Dedifferentiated amniotic fluid mesenchymal stem cell (primary cell): ENCODE measurements around the gene RRH.
A peak's percentile ranks its signal among the peaks of the same experiment; 100 is the strongest.
"Not testable (repeated sequence)": the region's sequence is repeated elsewhere in the genome, so short reads cannot be mapped to it uniquely, and the experiment has no call there.

Experiments used
- DNase-seq: peaks from one replicate; pipeline ENCODE4 v3.0.0-alpha.2; 2016; ENCODE audit errors: extremely low spot score

Gene RRH

DNA sequence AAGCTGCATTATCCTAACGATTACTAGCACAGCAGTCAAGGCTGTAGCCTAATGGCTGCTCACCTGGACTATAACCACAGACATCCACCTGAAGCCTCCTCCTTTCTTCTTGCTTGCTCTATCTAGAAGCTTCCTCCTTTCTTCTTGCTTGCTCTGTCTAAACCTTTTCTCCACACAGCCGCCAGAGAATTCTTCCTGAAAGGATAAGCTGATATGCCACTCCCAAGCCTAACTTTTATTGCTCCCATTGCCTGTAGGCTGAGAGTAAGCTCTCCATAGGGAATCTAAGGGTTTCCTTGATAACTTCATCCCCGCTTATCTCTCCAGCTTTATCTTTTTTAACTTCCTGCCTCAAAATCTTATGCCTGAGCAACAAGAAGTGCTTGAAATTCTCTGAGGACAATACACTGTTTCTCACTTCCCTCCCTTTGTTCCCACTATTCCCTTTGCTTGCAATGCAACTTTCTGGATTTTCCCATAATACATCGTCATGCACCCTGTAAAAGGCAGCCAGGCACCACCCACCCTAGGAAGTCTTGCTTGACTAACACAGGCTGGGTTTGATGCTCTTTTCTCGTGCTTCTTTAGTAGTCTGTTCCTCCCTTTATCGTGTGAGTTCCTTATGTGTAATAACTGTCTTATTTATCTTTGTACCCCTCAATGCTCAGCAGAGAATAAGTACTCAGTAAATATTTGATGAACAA, 18.8 kb downstream of the RRH start:
- DNase-seq = no peak

GRCh38 chr4:109847896-109848442, 20.2 kb downstream of the RRH start, which contains the start of gene LRIT3:
Gene LRIT3, plus strand, starts transcription at chr4:109848107. Its CDS starts 95 bp downstream, at chr4:109848202.
- no peak for DNase-seq

GRCh38 chr4:109848501-109848900, 20.7 kb downstream of the RRH start:
- no peak for DNase-seq

GRCh38 chr4:109850601-109851000, 22.8 kb downstream of the RRH start:
- no peak for DNase-seq

GRCh38 chr4:109859426-109860300, 31.9 kb downstream of the RRH start:
- DNase-seq = not testable (repeated sequence)

GRCh38 chr4:109861271-109861670, 33.5 kb downstream of the RRH start:
- no peak for DNase-seq

DNA sequence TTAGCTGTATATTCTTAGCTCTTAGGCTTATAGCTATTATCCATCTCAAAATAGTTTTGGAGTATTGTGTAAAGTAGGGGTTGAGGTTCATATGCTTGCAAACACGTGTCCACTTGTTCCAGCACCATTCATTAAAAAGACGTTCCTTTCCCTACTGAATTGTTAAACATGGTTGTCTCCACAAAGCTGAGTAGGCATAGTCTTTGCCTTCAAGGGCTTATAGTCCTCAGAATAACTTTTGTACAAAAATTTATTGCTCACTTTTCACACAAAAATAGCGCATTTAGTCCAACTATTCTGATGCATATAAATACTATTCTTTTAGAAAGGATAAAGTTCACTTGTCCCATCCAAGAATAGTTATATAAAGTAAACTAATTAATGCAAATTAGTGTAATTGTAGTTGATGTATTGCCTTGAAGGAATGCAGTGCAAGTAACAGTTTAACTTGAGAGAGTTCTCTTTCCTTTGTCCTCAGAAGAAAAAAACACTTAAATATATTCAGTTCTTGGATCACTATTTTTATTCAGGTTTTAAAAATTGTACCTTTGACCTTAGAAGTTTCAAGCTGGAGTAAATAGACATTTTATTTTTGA, 34.2 kb downstream of the RRH start:
- no peak for DNase-seq

DNA sequence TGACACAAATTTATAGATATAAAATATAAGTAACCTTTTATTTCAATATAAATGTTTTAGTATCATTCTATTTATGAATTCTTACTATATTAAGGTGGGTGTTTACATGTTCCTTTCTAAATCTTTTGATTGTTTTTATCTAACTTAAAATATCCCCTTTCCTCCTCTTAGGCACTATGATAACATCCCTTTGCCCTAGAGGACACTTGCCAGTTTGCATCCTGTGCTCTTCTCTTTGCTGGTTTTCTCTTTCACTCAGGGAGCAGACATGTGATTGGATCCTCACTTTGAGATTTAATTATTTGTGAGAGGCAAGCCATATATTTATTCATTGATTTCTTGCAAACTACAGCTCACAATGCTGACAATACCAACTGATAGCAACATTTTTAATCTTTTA, 36.4 kb downstream of the RRH start:
- DNase-seq = no peak

GRCh38 chr4:109870061-109870460, 42.3 kb downstream of the RRH start:
- DNase-seq = no peak

DNA sequence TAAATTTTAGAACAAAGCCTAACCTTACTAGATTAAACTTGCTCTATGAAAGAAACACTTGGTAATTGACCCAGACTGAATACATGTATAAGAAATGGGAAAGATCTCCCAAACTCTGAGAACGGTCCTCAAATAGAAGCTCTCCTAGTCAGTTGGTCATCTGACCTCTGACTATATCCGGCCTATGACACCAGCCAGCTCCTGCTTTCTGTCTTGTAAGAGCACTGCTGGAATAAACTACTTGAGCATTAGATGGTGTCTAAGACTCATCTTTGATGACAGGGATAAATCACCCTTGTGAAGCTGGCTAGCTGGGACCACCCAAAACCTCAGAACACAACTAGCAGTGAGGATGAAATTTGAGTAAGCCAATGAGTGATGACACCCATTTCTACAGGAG, 44.3 kb downstream of the RRH start:
- DNase-seq = no peak

DNA sequence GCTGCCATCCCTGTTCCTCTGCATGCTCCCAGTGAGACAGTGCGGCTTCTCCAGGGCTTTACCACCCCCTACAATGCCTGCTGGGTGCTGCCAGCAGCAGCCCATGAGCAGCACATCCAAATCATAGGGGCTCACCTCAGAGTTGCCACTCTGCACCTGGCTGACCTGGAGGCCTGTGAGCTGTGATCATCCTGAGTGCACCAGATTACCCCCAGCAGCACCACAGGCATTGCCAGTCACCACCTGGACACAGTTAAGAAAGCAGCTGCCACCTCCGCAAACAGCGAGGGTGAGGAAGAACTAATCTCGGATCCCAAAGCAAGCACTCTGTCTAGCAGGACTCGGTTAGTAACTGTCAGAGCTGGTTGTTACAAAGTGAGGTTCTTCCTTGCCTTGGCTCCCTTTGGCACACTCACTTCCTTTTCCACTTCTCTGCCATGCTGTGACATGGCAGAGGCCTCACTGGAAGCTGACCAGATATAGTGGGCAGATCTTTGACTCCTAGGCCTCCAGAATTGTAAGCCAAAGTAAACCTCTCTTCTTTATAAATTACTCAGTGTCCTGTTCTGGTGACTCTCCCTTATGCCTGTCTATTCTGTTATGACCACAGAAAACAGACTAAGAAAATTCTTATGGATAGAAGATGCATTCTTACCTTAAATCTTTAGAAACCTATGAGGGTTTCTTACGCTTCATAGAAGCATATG, 45.3 kb downstream of the RRH start:
- no peak for DNase-seq

- peak; percentile 51 for DNase-seq
Measured at GRCh38 chr4:109873791-109874514, 46.2 kb downstream of the RRH start.

DNA sequence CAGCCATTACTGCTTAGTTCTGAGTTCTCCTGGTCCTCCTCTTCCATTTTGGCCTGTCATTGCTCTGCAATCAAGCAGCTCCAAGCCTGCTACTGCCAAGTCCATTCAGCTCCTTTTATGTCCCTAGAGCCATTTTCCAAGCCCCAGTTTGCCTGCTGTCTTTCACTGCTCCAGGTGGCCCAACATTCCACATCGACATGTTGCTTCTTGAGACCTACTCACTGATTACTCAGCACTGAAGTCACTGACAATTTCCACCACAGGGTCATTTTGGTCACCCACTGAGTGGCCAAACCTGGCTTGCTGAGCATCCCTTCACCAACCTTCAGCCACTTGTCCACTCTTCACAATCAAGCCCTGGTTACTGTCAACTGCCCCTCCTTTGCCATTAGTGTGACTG, 47.3 kb downstream of the RRH start:
- no peak for DNase-seq

GRCh38 chr4:109875553-109875952, 47.8 kb downstream of the RRH start:
- not testable (repeated sequence) for DNase-seq

- no peak for DNase-seq
Measured at GRCh38 chr4:109876634-109877265, 49.0 kb downstream of the RRH start.

DNA sequence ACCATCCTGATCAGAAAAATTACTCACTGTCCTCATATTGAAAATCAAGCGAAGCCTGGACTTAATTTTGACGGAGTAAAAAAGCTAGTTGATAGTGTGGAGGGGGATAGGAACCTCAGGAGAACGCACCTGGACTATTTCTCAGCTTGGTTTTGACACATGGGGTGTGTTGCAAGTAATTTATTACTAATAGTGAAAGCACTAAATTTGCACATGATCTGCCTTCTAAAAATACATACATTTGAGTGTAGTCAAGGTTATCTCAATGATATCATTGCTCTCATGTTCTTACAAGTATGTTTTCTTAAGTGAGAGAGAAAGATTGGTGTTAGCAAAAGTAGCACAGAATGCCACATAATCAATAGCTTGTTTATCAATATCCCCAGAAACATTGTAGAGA, 49.6 kb downstream of the RRH start:
- DNase-seq = no peak

GRCh38 chr4:109878355-109878754, 50.6 kb downstream of the RRH start:
- DNase-seq = no peak

DNA sequence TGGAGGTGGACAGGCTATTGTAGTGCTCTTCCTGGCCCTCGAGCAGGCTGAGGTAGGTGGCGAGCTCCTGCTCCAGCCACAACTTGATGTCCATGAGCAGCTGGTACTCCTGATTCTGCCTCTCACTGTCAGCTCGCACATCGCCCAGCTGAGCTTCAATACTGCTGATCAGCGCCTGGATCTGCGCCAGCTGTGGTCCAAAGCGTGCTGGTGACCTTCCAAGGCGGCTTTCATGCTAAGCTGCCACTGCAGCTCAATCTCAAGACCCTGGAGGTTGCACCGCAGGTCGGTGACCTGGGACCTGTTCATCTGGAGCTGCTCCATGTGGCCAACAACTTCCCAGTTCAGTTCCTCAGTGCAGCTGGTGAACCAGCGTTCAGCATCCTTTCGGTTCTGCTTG, 51.3 kb downstream of the RRH start:
- DNase-seq = no peak

GRCh38 chr4:109879636-109880314, 52.0 kb downstream of the RRH start:
- no peak for DNase-seq

- DNase-seq = no peak
Measured at GRCh38 chr4:109886303-109886702, 58.5 kb downstream of the RRH start.
